ENCODE measurements around the gene CYP3A4. TPM values are rescaled to one million over a fixed set of nuclear protein-coding genes. Genes with fewer than 3 reads are reported as not detected.
"Not testable (repeated sequence)": the region's sequence is repeated elsewhere in the genome, so short reads cannot be mapped to it uniquely, and the experiment has no call there.

The CYP3A4 gene
- total RNA-seq, 2 donors from 2014 or later, result 0.99 to 267 TPM

GRCh38 chr7:99730238-99730810 is 53.7 kb downstream of the CYP3A4 start:
- Histone ChIP-seq H3K36me3 (replicated peaks in 1 of 2; ENCODE audit: insufficient read depth in 1 of 2, low read depth in 2 of 2) (no peaks in the 10 kb centered on the region), H3K27ac (peak overlapping the region in 3 of 4 donors; percentile 40 to 56 (median 55)), H3K9me3 (no peaks in the 10 kb centered on the region), H3K4me1 (peaks cover 50% of the 10 kb centered on the region), H3K4me3 (no peak overlapping the region), H3K27me3 (no peaks in the 10 kb centered on the region)
- ATAC-seq (no peak), DNase-seq (no peak)
- 65 to 94% methylated on average over 1 of the region's 1 CpG for WGBS, 2 donors
- TF ChIP-seq, protein P1, sequence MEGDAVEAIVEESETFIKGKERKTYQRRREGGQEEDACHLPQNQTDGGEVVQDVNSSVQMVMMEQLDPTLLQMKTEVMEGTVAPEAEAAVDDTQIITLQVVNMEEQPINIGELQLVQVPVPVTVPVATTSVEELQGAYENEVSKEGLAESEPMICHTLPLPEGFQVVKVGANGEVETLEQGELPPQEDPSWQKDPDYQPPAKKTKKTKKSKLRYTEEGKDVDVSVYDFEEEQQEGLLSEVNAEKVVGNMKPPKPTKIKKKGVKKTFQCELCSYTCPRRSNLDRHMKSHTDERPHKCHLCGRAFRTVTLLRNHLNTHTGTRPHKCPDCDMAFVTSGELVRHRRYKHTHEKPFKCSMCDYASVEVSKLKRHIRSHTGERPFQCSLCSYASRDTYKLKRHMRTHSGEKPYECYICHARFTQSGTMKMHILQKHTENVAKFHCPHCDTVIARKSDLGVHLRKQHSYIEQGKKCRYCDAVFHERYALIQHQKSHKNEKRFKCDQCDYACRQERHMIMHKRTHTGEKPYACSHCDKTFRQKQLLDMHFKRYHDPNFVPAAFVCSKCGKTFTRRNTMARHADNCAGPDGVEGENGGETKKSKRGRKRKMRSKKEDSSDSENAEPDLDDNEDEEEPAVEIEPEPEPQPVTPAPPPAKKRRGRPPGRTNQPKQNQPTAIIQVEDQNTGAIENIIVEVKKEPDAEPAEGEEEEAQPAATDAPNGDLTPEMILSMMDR (IDR thresholded peaks at IDR 0.05), result no peak
- TF ChIP-seq POLR2A (IDR thresholded peaks at IDR 0.05), result no peak
- intact Hi-C loops (cut with DNase I), result no loop called here

GRCh38 chr7:99729486-99730237 is 54.3 kb downstream of the CYP3A4 start:
- 27 to 41% methylated on average over 5 of the region's 5 CpGs for WGBS, 2 donors
- ATAC-seq, result peak; percentile 54
- peak overlapping the region in 3 of 4 donors; percentile 40 to 56 (median 55) for H3K27ac ChIP-seq

DNA sequence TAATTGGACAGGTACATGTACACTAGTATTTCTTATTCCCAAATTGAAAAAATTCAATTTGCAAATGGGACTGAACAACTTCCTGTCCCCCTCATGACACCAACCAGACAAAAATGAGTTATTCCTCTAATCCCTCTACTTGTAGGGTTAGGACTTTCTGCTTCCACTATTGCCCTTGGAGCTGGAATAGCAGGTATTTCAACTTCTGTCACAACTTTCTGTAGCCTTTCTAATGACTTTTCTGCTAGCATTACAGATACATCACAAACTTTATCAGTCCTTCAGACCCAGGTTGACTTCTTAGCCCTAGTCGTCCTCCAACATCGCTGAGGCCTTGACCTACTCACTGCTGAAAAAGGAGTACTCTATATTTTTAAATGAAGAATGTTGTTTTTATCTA is 55.4 kb downstream of the CYP3A4 start:
- Histone ChIP-seq H3K27ac (peak overlapping the region in 3 of 4 donors; percentile 33 to 56 (median 41)), H3K9me3 (no peaks in the 10 kb centered on the region), H3K4me1 (peaks cover 48% of the 10 kb centered on the region), H3K4me3 (no peak overlapping the region), H3K27me3 (no peaks in the 10 kb centered on the region), H3K36me3 (replicated peaks in 1 of 2; ENCODE audit: insufficient read depth in 1 of 2, low read depth in 2 of 2) (no peaks in the 10 kb centered on the region)
- intact Hi-C loops (cut with DNase I), result no loop called here
- TF ChIP-seq, protein P1 (IDR thresholded peaks at IDR 0.05), result no peak
- TF ChIP-seq POLR2A (IDR thresholded peaks at IDR 0.05), result no peak
- peak; percentile 76 for ATAC-seq
- WGBS, 2 donors, result 12 to 24% methylated on average over 2 of the region's 2 CpGs
- DNase-seq, result no peak

More at GRCh38 chr7:99729486-99730237, 54.3 kb downstream of the CYP3A4 start:
- intact Hi-C loops (cut with DNase I), result no loop called here
- peaks cover 50% of the 10 kb centered on the region for H3K4me1 ChIP-seq
- no peaks in the 10 kb centered on the region for H3K27me3 ChIP-seq
- H3K4me3 ChIP-seq, result no peak overlapping the region
- TF ChIP-seq POLR2A (IDR thresholded peaks at IDR 0.05), result no peak
- TF ChIP-seq, protein P1 (IDR thresholded peaks at IDR 0.05), result no peak
- H3K9me3 ChIP-seq, result no peaks in the 10 kb centered on the region
- H3K36me3 ChIP-seq (replicated peaks in 1 of 2; ENCODE audit: insufficient read depth in 1 of 2, low read depth in 2 of 2), result no peaks in the 10 kb centered on the region
- no peak for DNase-seq

- H3K36me3 ChIP-seq (replicated peaks in 1 of 2; ENCODE audit: insufficient read depth in 1 of 2, low read depth in 2 of 2); ATAC-seq; H3K4me3 ChIP-seq; H3K27me3 ChIP-seq; H3K27ac ChIP-seq; DNase-seq; intact Hi-C loops (cut with DNase I); H3K9me3 ChIP-seq: not testable (repeated sequence)
- H3K4me1 ChIP-seq, result peaks cover 20% of the 10 kb centered on the region
- WGBS, 2 donors, result 90 to 92% methylated on average over 6 of the region's 6 CpGs
Measured at GRCh38 chr7:99723201-99723600, 60.8 kb downstream of the CYP3A4 start.

GRCh38 chr7:99720800-99721595 is 63.0 kb downstream of the CYP3A4 start:
- Histone ChIP-seq H3K4me3 (no peak overlapping the region), H3K27me3 (no peaks in the 10 kb centered on the region), H3K9me3 (no peaks in the 10 kb centered on the region), H3K4me1 (peaks cover 13% of the 10 kb centered on the region), H3K27ac (peak overlapping the region in 3 of 4 donors; percentile 11 to 45 (median 42)), H3K36me3 (replicated peaks in 1 of 2; ENCODE audit: insufficient read depth in 1 of 2, low read depth in 2 of 2) (no peaks in the 10 kb centered on the region)
- TF ChIP-seq, protein P1 (IDR thresholded peaks at IDR 0.05), result no peak
- no peak for TF ChIP-seq POLR2A (IDR thresholded peaks at IDR 0.05)
- WGBS, 2 donors, result 79 to 93% methylated on average over 5 of the region's 5 CpGs
- intact Hi-C loops (cut with DNase I), result no loop called here
- DNase-seq (peak in 1 of 4 donors; percentile 18), ATAC-seq (peak; percentile 47)
